HG03342 (cell line): ENCODE results near the gene PGGHG.

ENCODE experiments used
- ATAC-seq: cut with Tn5 transposase; IDR thresholded peaks from one replicate; pipeline ENCODE4 v1.9.1; 2021; ENCODE audit warnings: mild to moderate bottlenecking, moderate library complexity; ENCODE audit not compliant: unreplicated experiment

Gene PGGHG

DNA sequence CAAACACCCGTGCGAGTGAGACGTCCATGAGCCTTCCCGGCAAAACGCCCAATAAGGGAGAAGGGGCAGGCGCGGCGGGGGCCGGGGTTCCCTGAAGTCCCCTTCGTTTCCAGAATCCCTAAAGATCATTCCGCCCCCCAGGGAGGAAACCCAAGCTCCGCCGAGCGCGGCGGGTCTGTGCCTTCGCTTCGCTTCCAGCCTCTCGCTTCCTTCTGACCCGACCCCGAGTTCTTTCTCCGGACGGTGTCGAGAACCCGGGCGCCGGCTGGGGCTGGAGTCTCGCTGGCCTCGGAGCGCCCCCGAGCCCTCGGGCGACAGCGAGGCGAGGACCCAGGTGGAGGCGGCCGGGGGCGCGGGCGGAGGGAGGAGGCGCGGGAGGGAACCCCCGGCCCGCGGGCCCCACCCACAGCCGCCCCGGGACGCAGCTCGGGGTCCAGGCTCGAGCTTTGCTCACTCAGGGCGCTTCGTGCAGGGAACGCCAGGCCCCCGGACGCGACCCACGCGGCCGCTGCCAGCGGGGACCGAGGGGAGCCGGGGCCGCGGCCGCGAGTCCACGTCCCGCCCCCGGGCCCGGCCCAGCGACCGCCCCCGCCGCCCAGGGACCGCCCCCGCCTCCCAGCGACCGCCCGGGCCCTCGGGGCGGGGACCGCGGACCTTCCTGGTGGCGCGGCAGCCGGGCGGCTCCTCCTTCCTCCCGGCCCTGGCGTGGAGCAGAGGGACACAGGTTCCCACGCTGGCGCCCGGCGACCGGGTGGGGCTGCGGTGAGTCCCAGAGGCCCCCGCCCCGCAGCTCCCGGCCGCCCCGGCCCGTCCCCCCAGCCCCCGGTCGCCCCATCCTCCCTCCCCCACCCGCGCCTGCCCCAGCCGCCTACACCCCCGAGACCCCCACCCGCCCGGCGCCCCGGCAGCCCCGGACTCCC lies at the start of gene PGGHG:
TSS of gene PGGHG (plus strand) at position 649 of the 920 bp plus-strand sequence. CDS start 691 bp downstream, outside the sequence.
- ATAC-seq, result peak; percentile 47

- no peak for ATAC-seq
These were observed 48.6 kb upstream of the PGGHG start for GRCh38 chr11:240315-240714.

DNA sequence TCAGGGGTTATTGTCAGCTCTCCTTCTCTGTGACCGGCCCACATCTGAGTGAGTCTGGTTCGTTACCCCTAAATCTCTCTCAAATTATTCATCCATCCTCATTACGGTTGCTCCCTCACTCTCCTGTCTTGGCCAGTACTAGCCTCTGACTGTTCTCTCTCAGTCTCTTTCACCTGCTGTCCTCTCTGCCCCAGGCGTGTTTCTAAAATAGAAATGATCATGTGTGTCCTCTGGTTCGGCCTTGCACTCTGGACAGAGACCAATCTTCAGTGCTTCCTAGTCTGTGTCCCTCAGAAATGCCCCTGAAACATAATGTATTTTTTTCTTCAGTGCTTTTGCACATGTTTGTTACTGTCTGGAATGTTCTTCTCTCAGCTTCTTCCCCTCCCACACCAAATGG lies 47.3 kb upstream of the PGGHG start:
- no peak for ATAC-seq

GRCh38 chr11:244376-244775 lies 44.5 kb upstream of the PGGHG start:
- no peak for ATAC-seq

GRCh38 chr11:249062-249461 lies 39.9 kb upstream of the PGGHG start:
- no peak for ATAC-seq

DNA sequence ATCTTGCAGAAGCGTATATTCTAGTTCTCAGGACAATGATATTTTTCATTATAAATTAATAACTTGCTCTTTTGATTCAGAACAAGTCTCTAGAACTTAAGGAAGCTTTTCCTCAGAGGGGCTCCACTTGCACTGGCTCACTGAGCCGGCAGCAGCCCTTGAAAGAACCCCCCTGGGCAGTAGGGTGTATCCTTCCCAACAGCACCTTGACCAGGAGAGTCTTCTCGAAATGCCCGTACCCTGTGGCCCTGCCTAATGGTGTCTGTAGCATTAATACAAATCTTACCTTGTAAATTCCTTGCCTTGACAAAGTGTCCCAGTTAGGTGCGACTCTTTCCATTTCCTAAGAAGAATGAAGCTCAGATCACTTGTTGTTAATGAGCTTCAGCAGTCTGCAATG lies 38.7 kb upstream of the PGGHG start:
- ATAC-seq, result no peak

DNA sequence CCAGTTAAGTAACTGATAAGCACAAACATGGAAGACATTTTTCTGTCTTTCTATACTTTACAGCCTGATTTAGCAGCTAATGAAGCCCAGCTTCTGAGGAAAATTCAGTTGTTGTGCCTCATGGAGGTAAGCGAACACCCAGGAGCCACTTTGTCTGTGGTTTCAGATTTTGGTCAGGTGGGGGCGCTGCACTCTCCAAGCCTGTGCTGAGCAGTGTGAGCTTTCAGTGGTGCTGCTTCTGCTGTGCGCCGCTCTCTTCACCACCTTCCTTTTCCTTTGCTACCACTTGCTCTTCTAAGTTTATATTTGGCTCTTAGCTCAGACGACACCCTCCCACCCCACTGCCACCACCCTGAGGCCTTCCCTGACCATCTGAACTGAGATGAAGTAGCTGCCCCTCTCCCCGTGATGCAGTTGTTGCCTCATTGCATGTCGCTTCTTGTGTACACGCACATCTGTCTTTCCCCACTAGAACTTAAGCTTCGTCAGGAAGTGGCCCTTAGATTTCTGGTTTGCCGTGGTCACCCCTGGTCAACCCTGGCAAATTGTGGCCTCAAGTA lies 38.1 kb upstream of the PGGHG start:
- ATAC-seq, result no peak

GRCh38 chr11:251550-251949 lies 37.4 kb upstream of the PGGHG start:
- ATAC-seq, result no peak

DNA sequence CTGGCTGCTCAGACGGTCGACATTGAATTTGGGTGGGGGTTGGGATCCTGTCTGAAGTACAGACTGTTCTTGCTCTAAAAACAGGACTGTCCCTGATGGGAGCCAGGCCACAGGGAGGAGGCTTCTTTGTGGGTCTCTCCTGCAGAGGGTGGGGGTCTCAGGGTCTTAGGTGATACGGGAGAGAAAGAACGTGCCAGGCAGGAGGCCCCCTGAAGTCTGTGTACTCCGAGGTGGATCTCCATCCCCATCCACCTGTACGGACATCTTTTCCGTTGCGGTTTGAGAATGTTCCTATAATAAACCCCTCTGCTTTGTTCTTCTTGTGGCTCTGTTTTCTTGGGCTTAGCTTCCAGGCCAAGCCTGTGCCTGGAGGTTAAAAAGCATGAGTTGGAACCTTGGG lies 36.3 kb upstream of the PGGHG start:
- no peak for ATAC-seq

GRCh38 chr11:253160-253885 lies 35.6 kb upstream of the PGGHG start:
- ATAC-seq, result no peak

DNA sequence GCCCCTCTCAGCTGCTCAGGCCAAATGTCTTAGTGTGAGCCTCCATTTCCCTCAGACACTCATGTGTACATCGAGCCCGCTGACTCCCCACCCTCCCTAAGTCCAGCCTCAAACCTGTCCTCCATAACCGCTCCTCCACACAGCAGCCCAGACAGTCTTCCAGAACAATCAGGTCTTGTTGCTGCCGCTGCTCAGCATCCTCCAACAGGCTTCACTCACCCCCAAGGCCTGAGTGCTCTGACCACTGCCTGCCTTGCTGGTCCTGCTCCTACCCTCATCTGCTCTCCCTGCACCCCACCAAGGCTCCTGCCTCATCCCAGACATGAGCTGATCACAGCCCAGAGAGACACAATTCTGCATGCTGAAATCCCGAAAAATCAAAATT lies 35.0 kb upstream of the PGGHG start:
- ATAC-seq, result no peak

DNA sequence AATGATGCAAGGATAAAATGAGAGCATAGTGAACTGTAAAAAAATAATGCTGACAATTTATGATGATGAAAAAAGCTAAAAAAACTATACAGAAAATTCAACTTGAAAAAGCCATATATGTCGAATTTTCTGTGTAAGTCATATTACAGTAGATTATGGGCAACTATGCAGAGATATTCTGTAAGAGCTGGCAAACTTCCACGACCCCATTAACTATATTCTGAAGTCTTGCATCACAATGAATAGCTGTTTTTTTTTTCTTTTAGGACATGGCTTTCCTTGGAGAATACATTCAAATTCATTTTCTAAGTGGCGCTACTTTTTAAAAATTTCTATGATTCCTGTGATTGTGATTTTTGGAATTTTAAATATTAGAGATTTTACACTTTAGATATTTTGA lies 33.8 kb upstream of the PGGHG start:
- no peak for ATAC-seq

GRCh38 chr11:255816-256215 lies 33.1 kb upstream of the PGGHG start:
- ATAC-seq, result no peak

DNA sequence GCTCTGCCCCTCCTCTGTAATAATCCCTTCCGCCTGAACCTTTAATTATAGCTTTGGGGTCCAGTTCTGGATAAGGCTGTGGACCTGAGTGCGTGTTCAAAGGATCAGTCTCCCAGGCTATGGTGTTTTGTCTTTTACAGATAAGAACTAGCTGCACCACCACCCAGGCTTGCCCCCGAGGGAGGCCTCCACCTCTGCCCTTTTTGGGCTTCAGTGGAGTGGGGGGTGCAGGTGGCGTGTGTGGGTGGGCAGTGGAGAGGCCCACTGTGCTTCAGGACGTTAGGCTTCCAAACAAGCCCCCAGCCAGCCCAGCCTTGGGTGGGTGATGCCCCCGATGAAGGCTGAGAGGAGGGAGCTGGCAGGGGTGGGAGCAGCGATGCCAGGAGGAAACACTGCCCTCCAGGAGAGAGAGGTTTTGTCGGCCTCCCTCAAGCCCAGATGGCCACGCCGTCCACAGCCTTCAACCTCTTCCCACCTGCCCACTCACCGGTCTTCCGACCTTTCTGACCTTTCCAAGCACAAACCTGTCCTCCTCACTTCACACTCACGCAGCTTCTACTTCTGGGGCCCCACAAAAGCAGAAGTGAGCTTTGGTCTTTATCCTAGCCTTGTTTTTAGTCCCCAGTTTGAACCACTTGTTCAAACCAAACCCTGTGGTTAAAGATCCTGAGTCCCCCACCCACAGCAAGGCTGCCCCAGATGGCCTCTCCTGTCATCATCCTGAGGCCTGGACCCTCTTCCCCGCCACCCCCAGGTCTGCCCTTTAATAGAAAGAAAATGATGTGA lies 31.8 kb upstream of the PGGHG start:
- no peak for ATAC-seq

GRCh38 chr11:257766-258493 lies 31.0 kb upstream of the PGGHG start:
- no peak for ATAC-seq

DNA sequence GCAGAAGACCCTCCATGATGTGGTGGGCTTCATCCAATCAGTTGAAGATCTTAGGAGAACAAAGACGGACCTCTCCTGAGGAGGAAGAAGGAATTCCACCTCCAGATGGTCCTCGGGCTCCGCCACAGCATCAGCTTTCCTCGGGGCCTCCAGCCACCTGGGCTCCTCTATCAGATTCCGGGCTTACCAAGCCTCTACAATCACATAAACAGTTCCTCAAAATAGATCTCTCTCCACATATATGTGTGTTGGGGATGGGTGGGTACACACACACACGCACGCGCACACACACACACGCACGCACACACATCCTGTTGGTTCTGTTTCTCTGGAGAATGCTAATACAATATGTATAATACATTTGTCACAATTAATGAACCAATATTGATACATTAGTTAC lies 29.5 kb upstream of the PGGHG start:
- no peak for ATAC-seq

DNA sequence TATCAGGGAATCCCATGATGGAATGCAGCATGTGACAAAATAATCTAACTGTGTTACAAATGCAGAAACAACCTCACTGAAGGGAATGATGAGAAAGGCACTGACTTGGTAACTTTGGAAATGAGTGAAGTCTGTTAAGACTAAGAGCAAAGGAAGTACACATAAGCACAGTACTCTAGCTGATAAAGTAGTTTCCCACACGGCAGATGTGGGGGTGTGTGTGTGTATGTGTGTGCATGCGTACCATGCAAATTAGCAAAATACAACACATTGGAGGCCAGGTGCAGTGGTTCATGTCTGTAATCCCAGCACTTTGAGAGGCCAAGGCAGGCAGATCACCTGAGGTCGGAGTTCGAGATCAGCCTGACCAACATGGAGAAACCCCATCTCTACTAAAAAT lies 27.3 kb upstream of the PGGHG start:
- ATAC-seq, result no peak

DNA sequence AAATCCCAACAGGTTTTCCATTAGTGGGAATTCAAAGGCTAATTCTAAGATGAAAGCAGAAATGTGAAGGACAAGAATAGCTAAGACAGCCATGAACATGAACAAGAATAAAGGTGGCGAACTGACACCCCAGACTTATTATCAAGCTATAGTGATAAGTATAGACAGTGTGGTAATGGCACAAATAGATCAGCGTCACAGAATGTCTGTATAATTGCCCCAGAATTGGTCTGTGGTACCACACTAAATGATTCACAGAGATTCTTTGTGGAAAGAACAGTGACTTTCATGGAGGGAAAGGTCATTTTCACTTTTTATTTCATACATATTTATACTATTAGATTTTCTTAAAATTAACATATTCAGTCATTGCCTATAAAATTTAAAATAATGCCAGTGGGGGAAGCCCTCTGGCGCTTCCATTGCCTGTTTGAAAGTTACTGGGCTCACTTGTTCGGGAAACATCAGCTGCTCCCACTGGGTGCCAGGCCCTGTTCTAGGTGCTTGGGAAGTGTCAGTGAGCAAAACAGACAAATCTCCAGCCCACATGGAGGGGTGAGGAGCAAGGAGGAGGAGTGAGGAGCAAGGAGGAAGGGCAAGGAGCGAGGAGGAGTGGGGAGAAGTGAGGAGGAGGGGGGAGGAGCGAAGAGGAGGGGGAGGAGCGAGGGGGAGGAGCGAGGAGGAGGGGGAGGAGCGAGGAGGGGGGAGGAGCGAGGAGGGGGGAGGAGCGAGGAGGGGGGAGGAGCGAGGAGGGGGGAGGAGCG lies 22.1 kb upstream of the PGGHG start:
- ATAC-seq, result no peak

GRCh38 chr11:267491-267994 lies 21.4 kb upstream of the PGGHG start:
- no peak for ATAC-seq
